Stimulated activated CD8-positive, alpha-beta memory T cell treated with anti-CD3 and anti-CD28 coated beads, Interleukin-12 subunit alpha, Interleukin-12 subunit beta, amount 100 ng/mL, for 24 hours (primary cell): ENCODE measurements around the gene CELA3A.
"Not testable (repeated sequence)": the region's sequence is repeated elsewhere in the genome, so short reads cannot be mapped to it uniquely, and the experiment has no call there.

Source experiments
- DNase-seq: peaks from one replicate; pipeline ENCODE4 v3.0.0-alpha.2; 2020; ENCODE audit errors: extremely low read depth

The CELA3A gene

DNA sequence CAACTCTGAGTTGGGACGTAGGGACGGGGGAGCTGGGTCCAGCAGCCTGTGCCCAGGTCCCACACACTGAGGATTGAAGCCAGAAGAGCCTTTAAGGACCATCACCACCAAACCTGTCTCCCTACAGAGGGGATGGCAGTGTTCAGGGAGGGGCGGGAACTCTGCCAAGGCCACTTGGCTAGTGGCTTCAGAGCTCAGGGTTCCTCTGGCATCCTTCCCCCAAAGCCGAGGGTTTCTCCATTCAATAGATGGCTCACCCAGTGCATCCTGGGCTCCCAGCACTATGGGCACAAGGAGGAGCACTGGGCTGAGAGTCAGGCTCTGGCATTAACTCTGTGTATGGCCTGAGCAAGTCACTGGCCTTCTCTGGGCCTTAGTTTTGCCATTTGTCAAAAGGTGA is 20.2 kb upstream of the CELA3A start:
- DNase-seq, result not testable (repeated sequence)

GRCh38 chr1:21982122-21982521 is 19.3 kb upstream of the CELA3A start:
- not testable (repeated sequence) for DNase-seq

DNA sequence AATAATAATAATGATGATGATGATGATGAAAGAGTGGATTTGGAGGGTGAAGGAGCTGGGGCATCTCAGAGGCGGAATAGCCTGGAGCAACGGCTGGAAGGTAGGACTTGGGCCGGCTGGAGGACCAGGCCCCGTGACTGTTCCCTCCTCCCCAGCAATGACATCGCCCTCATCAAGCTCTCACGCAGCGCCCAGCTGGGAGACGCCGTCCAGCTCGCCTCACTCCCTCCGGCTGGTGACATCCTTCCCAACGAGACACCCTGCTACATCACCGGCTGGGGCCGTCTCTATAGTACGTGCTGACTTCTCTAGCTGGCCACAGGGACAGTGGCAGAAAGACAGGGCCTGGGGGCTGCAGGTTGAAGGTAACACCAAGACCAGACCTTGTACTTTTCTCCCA is 17.9 kb upstream of the CELA3A start:
- DNase-seq, result not testable (repeated sequence)

- not testable (repeated sequence) for DNase-seq
Observed at GRCh38 chr1:21985893-21986292, 15.6 kb upstream of the CELA3A start.

DNA sequence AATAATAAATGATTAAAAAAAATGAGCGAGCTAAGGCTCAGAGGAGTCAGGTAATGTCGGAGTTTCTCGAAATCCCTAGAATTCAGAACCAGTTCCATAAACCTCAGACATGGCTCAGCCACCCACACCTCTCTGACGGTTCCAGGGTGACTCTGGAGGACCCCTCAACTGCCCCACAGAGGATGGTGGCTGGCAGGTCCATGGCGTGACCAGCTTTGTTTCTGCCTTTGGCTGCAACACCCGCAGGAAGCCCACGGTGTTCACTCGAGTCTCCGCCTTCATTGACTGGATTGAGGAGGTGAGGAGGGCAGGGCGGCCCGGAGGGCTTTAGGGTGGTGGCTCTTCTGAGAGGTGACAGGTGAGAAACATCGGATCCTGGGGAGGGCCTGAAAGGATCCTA is 15.1 kb upstream of the CELA3A start:
- not testable (repeated sequence) for DNase-seq

- not testable (repeated sequence) for DNase-seq
Observed at GRCh38 chr1:21989672-21990393, 11.6 kb upstream of the CELA3A start.

DNA sequence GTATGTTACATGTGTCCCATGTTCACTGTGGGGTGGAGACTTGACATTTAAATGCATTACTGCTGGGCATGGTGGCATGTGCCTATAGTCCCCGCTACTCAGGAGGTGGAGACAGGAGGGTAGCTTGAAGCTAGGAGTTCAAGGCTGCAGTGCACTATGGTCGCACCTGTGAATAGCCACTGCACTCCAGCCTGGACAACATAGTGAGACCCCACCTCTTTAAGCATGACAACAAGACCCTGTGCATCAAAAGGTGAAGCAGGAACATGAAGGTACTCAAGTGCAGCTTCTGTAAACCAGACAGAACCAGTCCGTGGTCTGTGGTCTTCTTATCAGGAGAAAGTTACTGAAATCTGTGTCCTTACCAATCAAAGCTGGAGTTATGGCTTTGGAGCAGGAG is 9.3 kb upstream of the CELA3A start:
- not testable (repeated sequence) for DNase-seq

DNA sequence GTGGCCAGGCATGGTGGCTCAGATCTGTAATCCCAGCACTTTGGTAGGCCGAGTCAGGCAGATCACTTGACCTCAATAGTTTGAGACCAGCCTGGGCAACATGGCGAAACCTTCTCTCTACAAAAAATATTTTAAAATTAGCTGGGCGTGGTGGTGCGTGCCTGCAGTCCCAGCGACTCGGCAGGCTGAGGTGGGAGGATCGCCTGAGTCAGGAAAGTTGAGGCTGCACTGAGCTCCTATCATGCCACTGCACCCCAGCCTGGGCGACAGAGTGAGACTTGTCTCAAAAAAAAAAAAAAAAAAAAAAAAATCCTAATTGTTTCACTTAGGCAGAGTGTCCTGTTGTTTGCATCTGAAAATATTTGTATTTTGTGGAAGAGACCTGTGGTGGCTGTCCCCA is 6.7 kb upstream of the CELA3A start:
- not testable (repeated sequence) for DNase-seq

DNA sequence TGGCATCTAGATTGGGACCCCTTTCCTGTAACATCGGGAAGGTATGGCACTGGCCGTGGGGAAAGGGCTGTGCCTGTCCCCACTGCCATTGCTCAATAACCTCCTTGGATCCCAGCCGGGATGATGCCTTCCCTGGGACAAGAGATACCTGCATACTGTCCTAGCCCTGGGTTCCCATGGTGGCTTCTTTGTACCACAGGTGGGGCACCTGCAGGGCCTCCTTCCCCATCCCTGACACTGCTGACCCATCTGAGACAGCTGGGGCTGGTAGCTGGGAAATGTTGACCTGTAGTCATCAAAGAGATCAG is 4.8 kb upstream of the CELA3A start:
- DNase-seq, result not testable (repeated sequence)

GRCh38 chr1:21997891-21998623 is 3.4 kb upstream of the CELA3A start:
- not testable (repeated sequence) for DNase-seq

DNA sequence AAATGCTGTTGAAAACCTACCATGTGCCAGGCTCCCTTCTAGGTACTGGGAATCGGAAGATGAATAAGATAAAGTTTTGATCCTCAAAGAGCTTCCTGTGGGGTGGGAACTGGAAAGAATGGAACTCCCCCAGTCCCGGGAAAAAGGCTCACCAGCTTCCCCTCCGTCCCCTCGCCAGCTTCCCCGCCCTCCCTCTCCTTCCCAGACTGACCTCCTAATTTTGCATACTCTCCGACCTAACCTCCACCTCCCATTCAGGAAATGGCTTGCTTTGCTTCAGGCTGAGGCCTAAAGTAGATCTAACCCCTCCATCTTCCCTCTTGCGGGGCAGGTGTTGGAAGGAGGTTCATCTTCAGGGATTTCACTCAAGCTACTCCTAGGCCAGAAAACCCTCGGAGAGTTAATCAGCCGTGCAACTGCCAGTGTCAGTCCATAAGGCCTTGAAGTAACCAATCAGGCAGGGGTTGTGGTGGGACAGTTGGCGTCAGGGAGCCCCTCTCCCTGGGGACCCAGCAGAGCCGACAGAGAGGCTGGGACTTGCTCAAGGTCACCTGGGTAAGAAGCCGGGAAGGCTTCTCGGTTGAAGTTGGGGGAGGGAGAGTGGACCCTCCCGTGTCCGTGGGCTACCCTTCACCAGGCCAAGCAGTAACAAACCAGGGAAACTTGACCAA is 2.7 kb upstream of the CELA3A start:
- not testable (repeated sequence) for DNase-seq

- DNase-seq, result not testable (repeated sequence)
Observed at GRCh38 chr1:21999645-22000044, 1.8 kb upstream of the CELA3A start.

DNA sequence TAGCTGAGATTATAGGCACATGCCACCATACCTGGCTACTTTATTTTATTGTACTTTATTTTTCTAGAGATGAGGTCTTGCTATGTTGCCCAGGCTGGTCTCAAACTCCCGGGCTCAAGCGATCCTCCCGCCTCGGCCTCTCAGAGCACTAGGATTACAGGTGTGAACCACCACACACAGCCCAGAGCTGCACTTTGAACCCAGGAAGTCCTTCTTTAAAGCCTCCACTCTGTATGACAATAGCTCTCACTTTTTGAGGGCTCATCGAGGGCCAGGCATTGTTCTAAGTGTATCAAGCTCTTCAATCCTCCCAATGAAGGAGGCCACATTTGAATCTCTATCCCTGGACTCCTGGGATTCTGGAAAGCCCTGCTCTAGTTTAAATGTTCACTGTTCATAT is 1.0 kb downstream of the CELA3A start:
- not testable (repeated sequence) for DNase-seq

DNA sequence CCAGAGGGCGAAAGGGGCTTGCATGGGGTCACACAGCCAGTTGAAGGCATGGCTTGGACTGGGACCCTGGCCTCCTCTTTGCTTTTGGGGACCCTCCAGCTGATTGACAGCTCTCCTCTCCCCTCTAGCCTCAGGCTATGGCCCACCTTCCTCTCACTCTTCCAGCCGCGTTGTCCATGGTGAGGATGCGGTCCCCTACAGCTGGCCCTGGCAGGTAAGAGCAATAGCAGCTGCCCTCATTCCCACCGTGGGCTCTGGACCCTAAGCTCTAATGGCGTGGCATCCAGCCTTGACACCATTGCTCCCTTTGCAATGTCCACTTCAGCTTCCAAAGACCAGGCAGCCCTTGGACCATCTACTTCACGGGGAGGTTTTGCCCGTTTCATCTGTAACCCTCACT is 1.4 kb downstream of the CELA3A start:
- not testable (repeated sequence) for DNase-seq

GRCh38 chr1:22003959-22004358 is 2.5 kb downstream of the CELA3A start:
- DNase-seq, result not testable (repeated sequence)

DNA sequence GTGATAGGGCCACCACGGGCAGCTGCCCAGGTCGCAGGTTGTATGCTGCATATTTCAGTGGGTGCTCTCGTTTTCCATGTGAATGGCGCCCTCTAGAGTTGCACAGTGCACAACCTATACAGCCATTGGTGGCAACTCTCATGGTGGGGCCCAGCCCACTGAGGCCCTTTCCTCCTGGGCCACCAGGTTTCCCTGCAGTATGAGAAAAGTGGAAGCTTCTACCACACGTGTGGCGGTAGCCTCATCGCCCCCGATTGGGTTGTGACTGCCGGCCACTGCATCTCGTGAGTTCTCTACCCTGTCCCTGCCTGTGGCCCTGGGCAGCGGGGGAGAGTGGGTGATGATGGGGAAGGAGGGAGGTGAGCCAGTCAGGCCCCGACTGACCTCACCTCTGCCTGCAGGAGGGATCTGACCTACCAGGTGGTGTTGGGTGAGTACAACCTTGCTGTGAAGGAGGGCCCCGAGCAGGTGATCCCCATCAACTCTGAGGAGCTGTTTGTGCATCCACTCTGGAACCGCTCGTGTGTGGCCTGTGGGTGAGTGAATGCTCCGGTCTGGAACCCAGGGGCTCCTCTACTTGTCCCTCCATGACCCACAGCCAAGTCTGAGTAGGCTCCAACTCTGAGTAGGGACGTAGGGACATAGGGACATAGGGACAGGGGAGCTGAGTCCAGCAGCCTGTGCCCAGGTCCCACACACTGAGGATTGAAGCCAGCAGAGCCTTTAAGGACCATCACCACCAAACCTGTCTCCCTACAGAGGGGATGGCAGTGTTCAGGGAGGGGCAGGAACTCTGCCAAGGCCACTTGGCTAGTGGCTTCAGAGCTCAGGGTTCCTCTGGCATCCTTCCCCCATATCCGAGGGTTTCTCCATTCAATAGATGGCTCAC is 4.0 kb downstream of the CELA3A start:
- not testable (repeated sequence) for DNase-seq

DNA sequence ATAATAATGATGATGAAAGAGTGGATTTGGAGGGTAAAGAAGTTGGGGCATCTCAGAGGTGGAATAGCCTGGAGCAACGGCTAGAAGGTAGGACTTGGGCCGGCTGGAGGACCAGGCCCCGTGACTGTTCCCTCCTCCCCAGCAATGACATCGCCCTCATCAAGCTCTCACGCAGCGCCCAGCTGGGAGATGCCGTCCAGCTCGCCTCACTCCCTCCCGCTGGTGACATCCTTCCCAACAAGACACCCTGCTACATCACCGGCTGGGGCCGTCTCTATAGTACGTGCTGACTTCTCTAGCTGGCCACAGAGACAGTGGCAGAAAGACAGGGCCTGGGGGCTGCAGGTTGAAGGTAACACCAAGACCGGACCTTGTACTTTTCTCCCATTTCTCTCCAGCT is 5.3 kb downstream of the CELA3A start:
- DNase-seq, result not testable (repeated sequence)

DNA sequence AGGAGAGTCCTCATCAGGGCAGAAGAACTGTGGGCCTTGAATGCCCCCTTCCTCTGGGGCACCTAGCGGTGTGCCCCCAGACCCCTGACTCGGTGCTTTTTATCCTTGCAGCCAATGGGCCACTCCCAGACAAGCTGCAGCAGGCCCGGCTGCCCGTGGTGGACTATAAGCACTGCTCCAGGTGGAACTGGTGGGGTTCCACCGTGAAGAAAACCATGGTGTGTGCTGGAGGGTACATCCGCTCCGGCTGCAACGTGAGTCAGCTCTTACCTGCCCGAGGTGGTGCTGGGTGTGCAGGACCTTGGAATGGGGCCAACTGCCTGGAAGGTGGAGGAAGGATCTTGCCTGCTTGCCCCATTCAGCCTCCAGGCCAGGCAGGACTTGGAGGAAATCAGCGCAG is 5.8 kb downstream of the CELA3A start:
- not testable (repeated sequence) for DNase-seq

- DNase-seq, result not testable (repeated sequence)
Observed at GRCh38 chr1:22009566-22009965, 8.1 kb downstream of the CELA3A start.

- not testable (repeated sequence) for DNase-seq
Observed at GRCh38 chr1:22012752-22013151, 11.3 kb downstream of the CELA3A start.

DNA sequence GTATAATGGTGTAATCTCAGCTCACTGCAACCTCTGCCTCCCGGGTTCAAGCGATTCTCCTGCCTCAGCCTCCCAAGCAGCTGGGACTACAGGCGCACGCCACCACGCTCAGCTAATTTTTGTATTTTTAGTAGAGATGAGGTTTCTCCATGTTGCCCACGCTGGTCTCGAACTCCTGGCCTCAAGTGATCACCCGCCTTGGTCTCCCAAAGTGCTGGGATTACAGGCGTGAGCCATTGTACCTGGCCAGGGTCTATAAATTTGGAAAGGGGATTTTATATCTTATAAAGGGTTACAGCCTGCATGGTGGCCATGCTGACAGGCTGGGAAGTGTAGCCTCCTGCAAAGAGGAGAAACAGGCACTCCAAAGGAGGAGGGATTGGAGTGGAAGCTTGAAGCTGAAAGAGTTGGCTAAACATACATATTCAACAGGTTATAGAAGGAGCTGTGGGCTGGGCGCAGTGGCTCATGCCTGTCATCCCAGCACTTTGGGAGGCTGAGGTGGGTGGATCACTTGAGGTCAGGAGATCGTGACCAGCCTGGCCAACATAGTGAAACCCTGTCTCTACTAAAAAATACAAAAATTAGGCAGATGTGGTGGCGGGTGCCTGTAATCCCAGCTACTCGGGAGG is 13.2 kb downstream of the CELA3A start:
- not testable (repeated sequence) for DNase-seq
